Thoracic aorta (tissue), 2 donors: ENCODE measurements around the gene GALNT10. TPM values are rescaled to one million over a fixed set of nuclear protein-coding genes. Genes with fewer than 3 reads are reported as not detected.

ENCODE experiments used
- ATAC-seq: fragments of 150-250 bp; one replicate; pipeline ENCODE4 v1.8.0; 2017; ENCODE audit warnings: low read depth; ENCODE audit not compliant: insufficient number of reproducible peaks, low FRiP score
- DNase-seq: peaks from one replicate; pipeline ENCODE4 v3.0.0-alpha.2; 2020; ENCODE audit warnings: low spot score
- H3K27ac ChIP-seq, 2 donors: fragments of 200-600 bp; sonication (generic); 1 replicate in 1 of 2; 2 replicates in 1 of 2; pipeline ENCODE4 v1.5.1; 2016; ENCODE audit warnings: mild to moderate bottlenecking in 2 of 2, moderate library complexity in 2 of 2
- H3K27me3 ChIP-seq: fragments of 200-600 bp; sonication (generic); replicated peaks from 2 replicates; pipeline ENCODE4 v1.6.0; 2016; ENCODE audit warnings: mild to moderate bottlenecking; ENCODE audit not compliant: insufficient read depth
- H3K36me3 ChIP-seq: fragments of 200-600 bp; sonication (generic); one replicate; pipeline ENCODE4 v1.5.1; 2016
- H3K4me1 ChIP-seq, 2 donors: fragments of 200-600 bp; sonication (generic); 1 replicate in 1 of 2; 2 replicates in 1 of 2; pipeline versions ENCODE4 v1.5.1 to v1.6.0; 2016; ENCODE audit warnings: low read depth in 2 of 2, mild to moderate bottlenecking in 1 of 2; ENCODE audit not compliant: control insufficient read depth in 1 of 2
- H3K4me3 ChIP-seq: fragments of 200-600 bp; sonication (generic); 2 replicates; pipeline ENCODE4 v1.5.1; 2016; ENCODE audit warnings: mild to moderate bottlenecking
- H3K9me3 ChIP-seq: fragments of 200-600 bp; sonication (generic); 2 replicates; pipeline ENCODE4 v1.5.1; 2016
- total RNA-seq, 2 donors: library from RNA; depleted of rRNA; stranded (reverse); fragments of >200 nt; gene quantifications; one replicate each; pipeline versions ENCODE4 v1.1.0 to v1.2.3, GENCODE V29; 2016
- TF ChIP-seq, protein P1 (sequence below): fragments of 200-600 bp; sonication (generic); IDR thresholded peaks from one replicate; pipeline ENCODE4 v1.5.1; 2019; ENCODE audit warnings: antibody characterized with exemption

The GALNT10 gene
- total RNA-seq, 2 donors from 2014 or later, result 43.0 to 52.7 TPM

DNA sequence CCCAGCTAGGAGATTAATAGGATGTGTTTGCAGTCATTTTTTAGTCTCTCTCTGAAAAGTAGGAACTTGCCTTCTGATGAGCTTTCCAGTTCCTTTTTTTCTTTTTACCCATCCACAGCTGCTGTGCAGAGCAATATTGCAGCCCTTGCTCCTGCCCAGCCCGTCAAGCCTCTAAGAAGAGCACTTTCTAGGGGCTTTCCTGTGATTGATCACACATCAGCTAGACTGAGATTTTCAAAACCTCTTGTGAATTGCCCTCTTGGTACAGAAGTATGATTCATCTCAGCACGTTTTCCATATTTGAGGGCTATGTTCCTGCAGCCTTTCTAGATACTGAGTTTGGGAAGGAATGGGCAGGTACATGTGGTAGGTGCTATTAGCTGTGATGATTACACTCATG lies 93.9 kb downstream of the GALNT10 start:
- no peak overlapping the region for H3K27ac ChIP-seq
- no peaks in the 10 kb centered on the region for H3K9me3 ChIP-seq
- TF ChIP-seq, protein P1, sequence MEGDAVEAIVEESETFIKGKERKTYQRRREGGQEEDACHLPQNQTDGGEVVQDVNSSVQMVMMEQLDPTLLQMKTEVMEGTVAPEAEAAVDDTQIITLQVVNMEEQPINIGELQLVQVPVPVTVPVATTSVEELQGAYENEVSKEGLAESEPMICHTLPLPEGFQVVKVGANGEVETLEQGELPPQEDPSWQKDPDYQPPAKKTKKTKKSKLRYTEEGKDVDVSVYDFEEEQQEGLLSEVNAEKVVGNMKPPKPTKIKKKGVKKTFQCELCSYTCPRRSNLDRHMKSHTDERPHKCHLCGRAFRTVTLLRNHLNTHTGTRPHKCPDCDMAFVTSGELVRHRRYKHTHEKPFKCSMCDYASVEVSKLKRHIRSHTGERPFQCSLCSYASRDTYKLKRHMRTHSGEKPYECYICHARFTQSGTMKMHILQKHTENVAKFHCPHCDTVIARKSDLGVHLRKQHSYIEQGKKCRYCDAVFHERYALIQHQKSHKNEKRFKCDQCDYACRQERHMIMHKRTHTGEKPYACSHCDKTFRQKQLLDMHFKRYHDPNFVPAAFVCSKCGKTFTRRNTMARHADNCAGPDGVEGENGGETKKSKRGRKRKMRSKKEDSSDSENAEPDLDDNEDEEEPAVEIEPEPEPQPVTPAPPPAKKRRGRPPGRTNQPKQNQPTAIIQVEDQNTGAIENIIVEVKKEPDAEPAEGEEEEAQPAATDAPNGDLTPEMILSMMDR, result no peak
- peaks cover 8 to 40% of the 10 kb centered on the region in 2 donors for H3K4me1 ChIP-seq
- no peak for DNase-seq
- no peak for ATAC-seq
- no peak overlapping the region for H3K4me3 ChIP-seq
- no peaks in the 10 kb centered on the region for H3K36me3 ChIP-seq
- no peaks in the 10 kb centered on the region for H3K27me3 ChIP-seq

DNA sequence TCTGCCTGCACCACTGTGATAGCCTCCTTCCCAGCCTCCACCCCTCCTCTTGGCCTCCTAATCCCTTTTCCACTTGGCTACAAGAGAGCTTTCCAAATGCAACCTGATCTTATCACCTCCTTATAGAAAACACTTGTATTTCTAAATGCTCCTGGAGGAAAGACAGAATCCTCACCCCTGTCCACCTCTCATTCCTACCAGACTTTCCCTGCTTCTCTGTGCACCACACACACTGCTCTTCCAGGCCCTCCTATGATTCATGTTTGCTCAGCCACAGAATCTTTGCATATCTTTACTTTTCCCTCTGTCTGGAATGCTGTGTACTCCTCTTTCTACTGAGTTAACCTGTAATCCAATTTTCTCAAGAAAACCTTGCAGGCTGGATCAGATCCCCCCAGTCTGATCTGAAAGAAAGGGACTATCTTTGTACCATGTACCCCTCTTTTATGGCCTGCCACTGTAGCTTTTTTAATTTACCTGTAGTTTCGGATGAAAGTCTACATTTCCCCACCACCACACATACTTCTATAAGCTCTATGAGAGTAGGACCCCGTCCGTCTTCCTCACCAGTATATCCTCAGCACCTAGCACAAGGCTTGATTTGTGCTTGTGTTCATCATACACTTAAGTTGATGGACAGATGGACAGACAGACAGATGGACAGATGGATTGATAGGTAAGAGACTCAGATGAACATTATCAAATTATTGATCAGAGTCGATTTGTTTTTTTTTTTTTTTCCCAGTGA lies 95.3 kb downstream of the GALNT10 start:
- no peaks in the 10 kb centered on the region for H3K27me3 ChIP-seq
- H3K9me3 ChIP-seq, result no peaks in the 10 kb centered on the region
- TF ChIP-seq, protein P1, result no peak
- no peaks in the 10 kb centered on the region for H3K36me3 ChIP-seq
- H3K4me3 ChIP-seq, result no peak overlapping the region
- no peak for DNase-seq
- peaks cover 8 to 40% of the 10 kb centered on the region in 2 donors for H3K4me1 ChIP-seq
- no peak for ATAC-seq
- peak overlapping the region in 1 of 2 donors; percentile 72 for H3K27ac ChIP-seq

DNA sequence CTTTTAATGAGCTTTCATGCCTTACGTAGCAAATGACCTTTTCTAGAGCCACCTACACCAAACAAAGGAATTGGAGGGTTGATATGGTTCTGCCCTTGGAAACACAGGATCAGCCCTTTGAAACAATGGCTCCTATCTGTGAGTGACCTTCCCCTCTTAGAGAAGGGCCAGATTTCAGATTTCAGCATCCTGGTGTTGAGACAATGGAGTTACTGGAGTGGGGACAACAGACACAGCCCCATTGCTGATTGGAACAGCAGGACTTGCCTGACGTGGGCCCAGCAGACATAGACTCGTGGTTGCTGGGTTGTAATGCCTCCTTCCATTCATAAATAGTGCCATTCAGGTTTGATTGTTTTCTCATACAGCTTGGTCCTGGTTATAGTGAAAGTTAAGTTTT lies 96.0 kb downstream of the GALNT10 start:
- ATAC-seq (no peak), DNase-seq (no peak)
- Histone ChIP-seq H3K4me1 (peaks cover 8 to 40% of the 10 kb centered on the region in 2 donors), H3K27me3 (no peaks in the 10 kb centered on the region), H3K4me3 (no peak overlapping the region), H3K9me3 (no peaks in the 10 kb centered on the region), H3K27ac (peak overlapping the region; percentile 57 to 72), H3K36me3 (no peaks in the 10 kb centered on the region)
- TF ChIP-seq, protein P1, result no peak

DNA sequence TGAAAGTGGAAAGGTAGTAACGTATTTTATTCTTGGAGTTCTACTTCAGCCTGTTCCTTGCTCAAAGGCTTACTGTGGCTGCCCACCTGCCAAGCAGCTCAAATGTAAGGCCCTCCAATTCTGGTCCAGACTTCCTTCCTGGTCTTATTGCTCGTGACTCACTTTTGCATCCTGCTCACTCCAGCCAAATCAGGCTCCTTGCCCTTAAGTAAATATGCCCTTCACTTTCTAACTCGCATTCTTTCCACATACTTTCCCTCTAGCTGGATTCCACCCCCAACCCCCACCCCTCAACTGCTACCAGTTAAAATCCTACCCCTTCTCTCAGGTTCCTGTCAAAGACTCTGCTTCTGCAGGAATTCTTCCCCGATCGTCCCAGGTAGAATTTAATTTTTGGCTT lies 96.6 kb downstream of the GALNT10 start:
- TF ChIP-seq, protein P1, result no peak
- DNase-seq (peak; percentile 13), ATAC-seq (peak; percentile 84)
- peak overlapping the region; percentile 57 to 72 for H3K27ac ChIP-seq
- H3K27me3 ChIP-seq, result no peaks in the 10 kb centered on the region
- no peaks in the 10 kb centered on the region for H3K9me3 ChIP-seq
- H3K4me3 ChIP-seq, result peak overlapping the region; percentile 5
- H3K4me1 ChIP-seq, result peaks cover 8 to 40% of the 10 kb centered on the region in 2 donors
- H3K36me3 ChIP-seq, result no peaks in the 10 kb centered on the region

DNA sequence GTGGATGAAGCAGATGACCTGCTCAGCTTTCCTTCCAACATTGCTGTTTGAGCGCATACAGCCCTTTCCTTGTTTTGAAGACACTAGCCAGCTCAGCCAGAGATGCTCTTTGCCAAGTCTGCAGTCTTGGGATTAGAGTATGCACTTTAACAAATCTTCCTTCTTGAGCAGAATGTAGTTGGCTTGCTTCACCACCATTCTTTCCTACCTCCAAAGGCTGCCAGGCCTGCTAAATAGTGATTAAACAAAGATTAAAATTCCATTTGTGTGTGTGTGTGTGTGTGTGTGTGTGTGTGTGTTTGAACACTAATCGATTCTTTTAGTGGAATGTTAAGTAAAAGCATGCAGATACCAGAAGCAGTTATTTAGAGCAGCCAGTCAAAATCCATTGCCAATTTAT lies 97.6 kb downstream of the GALNT10 start:
- TF ChIP-seq, protein P1, result no peak
- DNase-seq (no peak), ATAC-seq (peak; percentile 47)
- Histone ChIP-seq H3K36me3 (no peaks in the 10 kb centered on the region), H3K27me3 (no peaks in the 10 kb centered on the region), H3K27ac (peak overlapping the region; percentile 14 to 72), H3K4me3 (no peak overlapping the region), H3K9me3 (no peaks in the 10 kb centered on the region), H3K4me1 (peaks cover 8 to 40% of the 10 kb centered on the region in 2 donors)
